GM13976 (cell line): Measurements from ENCODE around the gene KRT82.
A peak's percentile ranks its signal among the peaks of the same experiment; 100 is the strongest.

Experiments
- DNase-seq: peaks from one replicate; pipeline ENCODE4 v3.0.0; 2012; ENCODE audit warnings: low spot score
- CTCF ChIP-seq: IDR thresholded peaks from 2 replicates; pipeline ENCODE4 v1.5.1; 2012; ENCODE audit warnings: borderline replicate concordance, mild to moderate bottlenecking; ENCODE audit not compliant: insufficient read depth; ENCODE audit errors: extremely low read depth, missing control alignments, control extremely low read depth
- in situ Hi-C: fragments of 300-500 bp; cut with MboI; formaldehyde crosslinking; loops from one replicate; pipeline ENCODE4 v1.12.0; 2022; ENCODE audit warnings: low sequenced_read_pairs, mixed read lengths, inconsistent platforms; ENCODE audit not compliant: unreplicated experiment

KRT82 gene

DNA sequence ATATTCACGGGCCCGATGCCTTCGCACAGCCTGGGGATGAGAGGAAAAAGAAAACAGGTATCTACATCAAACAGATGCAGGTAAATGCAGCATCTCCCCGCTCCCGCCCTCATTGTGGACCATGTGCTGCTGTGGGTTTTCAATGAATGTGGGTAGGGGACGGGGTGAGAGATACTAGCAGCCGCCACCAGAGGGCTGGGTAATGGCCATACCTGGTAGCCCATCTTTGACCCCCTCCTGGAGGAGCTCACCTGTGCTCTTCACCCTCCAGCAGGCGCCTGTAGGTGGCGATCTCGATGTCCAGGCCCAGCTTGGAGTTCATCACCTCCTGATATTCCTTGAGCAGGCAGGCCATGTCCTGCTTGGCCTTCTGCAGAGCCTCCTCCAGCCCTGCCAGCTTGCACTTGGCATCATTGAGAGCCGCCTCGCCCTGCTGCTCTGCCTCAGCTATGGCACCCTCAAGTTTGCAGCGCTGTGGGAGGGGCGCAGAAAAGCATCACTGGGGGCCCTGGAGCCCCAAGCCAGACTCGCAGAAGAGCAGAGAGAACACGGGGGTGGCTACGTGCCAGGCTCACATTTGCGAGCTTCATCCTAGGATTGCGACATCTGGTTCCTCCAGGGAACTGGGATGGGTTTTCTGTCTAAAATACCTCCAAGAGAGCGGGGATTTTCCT, 10.2 kb downstream of the KRT82 start:
- no peak for DNase-seq

GRCh38 chr12:52394836-52395405, 11.2 kb downstream of the KRT82 start:
- no peak for DNase-seq
- TF ChIP-seq CTCF = no peak
- in situ Hi-C loops = no loop called here

More for the DNA sequence above, 10.2 kb downstream of the KRT82 start:
- TF ChIP-seq CTCF = no peak
- in situ Hi-C loops = no loop called here

DNA sequence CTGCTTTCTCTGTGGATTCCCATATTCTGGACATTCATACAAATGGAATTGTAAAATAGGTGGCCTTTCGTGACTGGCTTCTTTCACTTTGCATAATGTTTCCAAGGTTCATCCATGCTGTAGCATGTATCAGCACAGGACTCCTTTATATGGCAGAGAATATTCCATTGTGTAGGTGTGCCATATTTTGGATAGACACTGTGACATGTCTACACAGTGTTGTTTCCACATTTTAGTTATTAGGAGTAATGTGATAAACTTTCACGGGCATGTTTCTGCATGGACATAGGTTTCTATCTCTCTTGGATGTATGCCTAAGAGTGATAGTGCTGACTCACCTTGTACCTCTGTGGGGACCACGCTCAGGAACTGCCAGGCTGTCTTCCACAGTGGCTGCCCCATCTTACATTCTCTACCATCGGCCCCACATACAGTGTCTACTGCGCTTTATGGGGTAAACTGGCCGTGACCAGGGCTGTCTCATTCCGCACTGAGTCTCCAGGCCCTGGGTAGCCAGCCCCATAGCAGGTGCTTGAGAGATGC, 13.6 kb downstream of the KRT82 start:
- in situ Hi-C loops = no loop called here
- no peak for TF ChIP-seq CTCF
- no peak for DNase-seq

DNA sequence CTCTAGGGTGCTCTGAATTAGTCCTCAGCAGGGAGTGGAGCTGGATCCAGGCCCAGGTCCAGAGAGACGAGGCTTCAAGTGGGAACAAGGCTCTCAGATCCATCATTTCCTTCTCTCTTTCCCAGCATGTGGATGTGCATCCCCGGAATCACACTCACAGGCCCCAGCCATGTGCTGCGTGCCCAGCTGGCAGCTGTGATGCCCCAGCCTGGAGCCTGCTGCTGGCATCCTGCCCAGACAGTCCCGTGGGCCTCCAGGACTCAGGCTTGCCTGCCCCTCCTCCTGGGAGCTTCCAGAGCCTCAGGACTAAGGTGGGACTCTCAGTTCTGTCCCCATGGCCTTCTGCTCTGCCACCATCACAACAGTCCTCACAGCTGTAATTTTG, 14.5 kb downstream of the KRT82 start:
- TF ChIP-seq CTCF = no peak
- in situ Hi-C loops = no loop called here
- DNase-seq = no peak

DNA sequence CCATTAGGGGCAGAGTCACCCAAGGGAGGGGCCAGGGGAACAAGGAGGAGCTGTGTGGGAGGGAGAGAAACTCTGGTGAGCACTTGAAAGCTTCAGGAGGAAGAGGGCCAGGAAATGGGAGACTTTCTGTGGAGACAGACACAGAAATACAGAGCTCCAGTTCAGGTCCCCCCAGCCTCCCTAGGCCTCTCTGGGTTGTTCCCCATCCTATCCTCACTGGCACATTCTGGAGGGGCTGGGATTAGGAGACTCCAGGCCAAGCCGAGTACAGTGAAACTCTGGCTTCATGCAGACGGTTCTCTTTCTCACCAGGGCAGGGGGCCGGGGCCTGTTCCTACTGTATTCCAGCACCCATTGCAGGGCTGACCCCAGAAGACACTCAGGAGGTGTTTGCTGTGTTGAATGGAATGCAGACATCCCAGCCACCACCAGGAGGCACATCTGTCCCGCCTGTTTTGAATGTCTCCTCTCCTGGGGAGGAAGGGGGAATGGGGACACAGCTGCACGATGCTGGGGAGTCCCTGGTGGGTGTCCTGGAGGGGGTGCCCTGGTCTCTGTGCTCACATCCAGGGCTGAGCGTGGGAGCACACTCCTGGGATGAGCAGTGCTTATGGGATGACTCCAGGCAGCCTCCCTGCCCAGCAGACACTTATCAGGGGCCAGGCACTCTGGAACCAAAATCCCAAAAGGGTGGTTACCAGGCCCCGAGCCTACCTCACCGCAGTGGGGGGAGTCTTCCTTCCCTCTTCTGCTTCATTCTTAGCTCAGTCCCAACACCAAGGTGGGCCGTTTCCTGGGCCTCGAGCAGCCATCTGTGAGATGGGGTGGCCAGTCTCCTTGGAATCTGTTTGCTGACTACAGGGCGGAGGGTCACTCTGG, 15.2 kb downstream of the KRT82 start:
- in situ Hi-C loops = no loop called here
- TF ChIP-seq CTCF = peak; percentile 6
- DNase-seq = no peak
